Transverse colon (tissue), 4 donors: ENCODE measurements around the gene GNL2. TPM values are rescaled to one million over a fixed set of nuclear protein-coding genes. Genes with fewer than 3 reads are reported as not detected.

ENCODE experiments used
- DNase-seq: peaks from one replicate; pipeline ENCODE4 v3.0.0-alpha.2; 2019
- H3K27ac ChIP-seq, 4 donors: fragments of 200-600 bp; sonication (generic); 2 replicates each; pipeline ENCODE4 v1.5.1; 2016 to 2018; ENCODE audit warnings: inconsistent platforms in 4 of 4
- H3K27me3 ChIP-seq: fragments of 200-600 bp; sonication (generic); 2 replicates; pipeline ENCODE4 v1.5.1; 2017; ENCODE audit warnings: inconsistent platforms
- H3K36me3 ChIP-seq, 4 donors: fragments of 200-600 bp; sonication (generic); 2 replicates each; pipeline ENCODE4 v1.5.1; 2017 to 2019; ENCODE audit warnings: inconsistent platforms in 4 of 4
- H3K4me1 ChIP-seq, 4 donors: fragments of 200-600 bp; sonication (generic); 2 replicates each; pipeline ENCODE4 v1.5.1; 2017 to 2020; ENCODE audit warnings: inconsistent platforms in 4 of 4
- H3K4me3 ChIP-seq, 4 donors: fragments of 200-600 bp; sonication (generic); 1 replicate in 1 of 4; 2 replicates in 3 of 4; pipeline versions ENCODE4 v1.5.1 to v1.6.1; 2017 to 2019; ENCODE audit warnings: inconsistent platforms in 4 of 4
- H3K9me3 ChIP-seq, 2 donors: fragments of 200-600 bp; sonication (generic); 2 replicates each; pipeline ENCODE4 v1.5.1; 2017 to 2019; ENCODE audit warnings: inconsistent platforms in 2 of 2
- EP300 ChIP-seq: sonication (generic); formaldehyde crosslinking; IDR thresholded peaks from one replicate; pipeline ENCODE4 v1.6.1; 2017; ENCODE audit warnings: antibody characterized with exemption, low read depth
- POLR2A ChIP-seq: fragments of 450-650 bp; IDR thresholded peaks from one replicate; pipeline ENCODE4 v1.6.1; 2016; ENCODE audit warnings: antibody characterized with exemption, mild to moderate bottlenecking, moderate library complexity
- POLR2AphosphoS5 ChIP-seq, 3 donors: sonication (generic); formaldehyde crosslinking; IDR thresholded peaks; one replicate each; pipeline ENCODE4 v1.6.1; 2016; ENCODE audit warnings: antibody characterized with exemption in 3 of 3
- WGBS, 2 donors: methylation state at CpG; one replicate each; pipeline ENCODE4 v1.1.5; 2018; ENCODE audit warnings: low coverage in 1 of 2; 5-methylcytosine and 5-hydroxymethylcytosine counted together
- in situ Hi-C, 4 donors: fragments of 200-750 bp; cut with MboI; loops; one replicate each; pipeline versions ENCODE4 v1.15.0 to v1.15.1; 2017; ENCODE audit warnings: low sequenced_read_pairs in 3 of 4, low pct_ligation_motif_present in 1 of 4, low pct_unique_long_range_greater_than_20kb in 1 of 4
- intact Hi-C: fragments of 100-400 bp; cut with DNase I; formaldehyde crosslinking; loops from one replicate; pipeline ENCODE4 v1.15.1; 2023; ENCODE audit warnings: low total_unique reads
- total RNA-seq, 4 donors: library from RNA; depleted of rRNA; stranded (reverse); fragments of >200 nt; gene quantifications; one replicate each; pipeline ENCODE4 v1.1.0, GENCODE V29; 2016
- TF ChIP-seq, protein P1 (sequence below), 5 experiments: fragments of 200-600 bp in 3 of 5; fragments of 450-650 bp in 2 of 5; sonication (generic) in 3 of 5; IDR thresholded peaks; 1 replicate in 2 of 5; 2 replicates in 3 of 5; pipeline ENCODE4 v1.5.1; 2016 to 2017; ENCODE audit warnings: antibody characterized with exemption in 5 of 5, inconsistent platforms in 3 of 5, mild to moderate bottlenecking in 2 of 5, moderate library complexity in 1 of 5

Gene GNL2
- total RNA-seq, 4 donors from 2014 or later: 33.5 to 58.4 (median 43.0) TPM

- H3K36me3 ChIP-seq: no peaks in the 10 kb centered on the region
- DNase-seq: no peak
- peaks cover 0 to under 1% (median 0%) of the 10 kb centered on the region in 4 donors for H3K4me1 ChIP-seq
- TF ChIP-seq, protein P1, sequence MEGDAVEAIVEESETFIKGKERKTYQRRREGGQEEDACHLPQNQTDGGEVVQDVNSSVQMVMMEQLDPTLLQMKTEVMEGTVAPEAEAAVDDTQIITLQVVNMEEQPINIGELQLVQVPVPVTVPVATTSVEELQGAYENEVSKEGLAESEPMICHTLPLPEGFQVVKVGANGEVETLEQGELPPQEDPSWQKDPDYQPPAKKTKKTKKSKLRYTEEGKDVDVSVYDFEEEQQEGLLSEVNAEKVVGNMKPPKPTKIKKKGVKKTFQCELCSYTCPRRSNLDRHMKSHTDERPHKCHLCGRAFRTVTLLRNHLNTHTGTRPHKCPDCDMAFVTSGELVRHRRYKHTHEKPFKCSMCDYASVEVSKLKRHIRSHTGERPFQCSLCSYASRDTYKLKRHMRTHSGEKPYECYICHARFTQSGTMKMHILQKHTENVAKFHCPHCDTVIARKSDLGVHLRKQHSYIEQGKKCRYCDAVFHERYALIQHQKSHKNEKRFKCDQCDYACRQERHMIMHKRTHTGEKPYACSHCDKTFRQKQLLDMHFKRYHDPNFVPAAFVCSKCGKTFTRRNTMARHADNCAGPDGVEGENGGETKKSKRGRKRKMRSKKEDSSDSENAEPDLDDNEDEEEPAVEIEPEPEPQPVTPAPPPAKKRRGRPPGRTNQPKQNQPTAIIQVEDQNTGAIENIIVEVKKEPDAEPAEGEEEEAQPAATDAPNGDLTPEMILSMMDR (IDR thresholded peaks at IDR 0.05): no peak
- no peak for TF ChIP-seq POLR2AphosphoS5 (IDR thresholded peaks at IDR 0.05)
- TF ChIP-seq EP300: no peak
- TF ChIP-seq POLR2A: no peak
- no peaks in the 10 kb centered on the region for H3K9me3 ChIP-seq
- H3K4me3 ChIP-seq: no peak overlapping the region
- peaks cover 14% of the 10 kb centered on the region for H3K27me3 ChIP-seq
- 87% methylated on average over 5 of the region's 5 CpGs; no CpG with 5 or more reads in 1 of the 2 donors for WGBS, 2 donors
- H3K27ac ChIP-seq: no peak overlapping the region
- intact Hi-C loops: no loop called here
- in situ Hi-C loops: no loop called here
Measured at GRCh38 chr1:37614105-37614504, 18.4 kb upstream of the GNL2 start.

DNA sequence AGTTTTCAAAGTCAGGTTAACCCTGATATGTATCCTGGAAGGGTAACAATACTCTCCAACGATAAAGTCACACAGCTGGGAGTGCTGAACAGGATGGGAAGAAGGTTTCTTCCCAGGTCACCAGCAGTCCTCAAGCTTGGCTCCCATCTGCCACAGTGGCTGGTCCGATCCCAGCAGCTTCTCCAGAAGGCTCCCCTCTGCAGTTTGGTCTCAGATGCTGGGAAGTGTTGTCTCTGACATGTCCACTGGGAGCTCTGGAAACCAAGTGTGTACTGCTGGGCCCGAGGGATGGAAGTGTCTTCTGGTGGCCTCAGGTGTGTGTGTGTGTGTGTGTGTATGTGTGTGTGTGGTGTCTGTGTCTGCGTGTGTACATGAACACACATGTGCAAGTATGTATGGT, 16.4 kb upstream of the GNL2 start:
- TF ChIP-seq EP300 (no peak), POLR2AphosphoS5 (IDR thresholded peaks at IDR 0.05) (no peak), POLR2A (no peak)
- TF ChIP-seq, protein P1 (IDR thresholded peaks at IDR 0.05): no peak
- Histone ChIP-seq H3K36me3 (no peaks in the 10 kb centered on the region), H3K27ac (no peak overlapping the region), H3K4me1 (peaks cover 0 to 5% (median 0%) of the 10 kb centered on the region in 4 donors), H3K9me3 (no peaks in the 10 kb centered on the region), H3K27me3 (peaks cover 14% of the 10 kb centered on the region), H3K4me3 (no peak overlapping the region)
- in situ Hi-C loops (no loop called here), intact Hi-C loops (no loop called here)
- 75% methylated on average over 4 of the region's 4 CpGs; no CpG with 5 or more reads in 1 of the 2 donors for WGBS, 2 donors
- DNase-seq: no peak

DNA sequence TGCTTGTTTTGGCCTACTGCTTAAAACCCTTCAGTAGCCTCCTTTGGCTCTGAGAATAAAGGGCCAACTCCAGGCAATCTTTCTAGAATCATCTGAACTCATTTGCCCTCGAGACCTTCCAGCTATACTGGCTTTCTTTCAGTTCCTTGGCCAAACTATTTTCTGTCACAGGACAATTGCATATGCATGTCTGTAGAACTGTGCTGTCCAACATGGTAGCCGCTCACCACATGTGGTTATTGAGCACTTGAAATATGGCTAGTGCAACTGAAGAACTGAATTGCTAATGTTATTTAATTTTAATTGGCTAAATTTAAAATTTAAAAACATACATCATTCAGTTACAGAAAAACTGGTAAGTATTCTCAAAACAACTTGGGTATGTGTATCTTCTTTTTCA, 14.3 kb upstream of the GNL2 start:
- 60 to 70% methylated on average over 1 to 2 of the region's 2 CpGs for WGBS, 2 donors
- peaks cover 0 to 11% (median 3%) of the 10 kb centered on the region in 4 donors for H3K4me1 ChIP-seq
- in situ Hi-C loops (loop anchor here in 2 of 4 donors (10.0 kb wide), 1 partner anchor 75 kb away; no protein-coding TSS in a partner anchor), intact Hi-C loops (no loop called here)
- no peak overlapping the region for H3K4me3 ChIP-seq
- no peak overlapping the region for H3K27ac ChIP-seq
- TF ChIP-seq, protein P1 (IDR thresholded peaks at IDR 0.05): no peak
- TF ChIP-seq POLR2AphosphoS5 (IDR thresholded peaks at IDR 0.05) (no peak), EP300 (no peak), POLR2A (no peak)
- no peaks in the 10 kb centered on the region for H3K9me3 ChIP-seq
- no peak for DNase-seq
- peaks cover 3% of the 10 kb centered on the region for H3K27me3 ChIP-seq
- no peaks in the 10 kb centered on the region for H3K36me3 ChIP-seq

DNA sequence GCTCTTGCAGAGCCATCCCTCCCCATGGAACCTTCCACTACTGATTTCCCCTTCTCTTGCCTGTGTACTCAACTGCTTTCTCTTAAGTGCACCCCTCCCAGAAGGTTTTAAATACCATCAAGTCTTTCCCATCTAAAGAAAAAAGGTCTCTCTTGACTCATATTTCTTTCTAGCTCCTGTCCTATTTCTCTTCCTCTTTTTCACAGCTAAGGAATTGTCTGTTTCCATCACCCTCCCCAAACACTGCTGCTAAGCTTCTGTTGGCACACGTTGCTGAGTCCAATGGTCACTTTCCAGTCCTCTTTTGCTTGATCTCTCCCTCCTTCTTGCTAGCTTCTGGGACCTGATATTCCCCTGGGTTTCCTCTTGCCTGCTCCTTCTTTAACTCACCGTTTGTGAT, 13.3 kb upstream of the GNL2 start:
- no peaks in the 10 kb centered on the region for H3K9me3 ChIP-seq
- no peaks in the 10 kb centered on the region for H3K36me3 ChIP-seq
- in situ Hi-C loops: loop anchor here in 2 of 4 donors (10.0 kb wide), 1 partner anchor 76 kb away; no protein-coding TSS in a partner anchor
- intact Hi-C loops: no loop called here
- no peak overlapping the region for H3K27ac ChIP-seq
- peaks cover 0 to 11% (median 3%) of the 10 kb centered on the region in 4 donors for H3K4me1 ChIP-seq
- no peak overlapping the region for H3K4me3 ChIP-seq
- DNase-seq: no peak
- TF ChIP-seq, protein P1 (IDR thresholded peaks at IDR 0.05): no peak
- TF ChIP-seq POLR2A (no peak), EP300 (no peak), POLR2AphosphoS5 (IDR thresholded peaks at IDR 0.05) (no peak)
- H3K27me3 ChIP-seq: peaks cover 3% of the 10 kb centered on the region
- 15 to 23% methylated on average over 2 of the region's 2 CpGs for WGBS, 2 donors
